Endothelial cell of umbilical vein (primary cell): Measurements from ENCODE around the gene KYNU. TPM values are rescaled to one million over a fixed set of nuclear protein-coding genes. Genes with fewer than 3 reads are reported as not detected.

Experiments used
- BruUV-seq: library from RNA; stranded (reverse); fragments of 400-500 nt; replicated peaks from 2 replicates; lab custom pipeline; 2021; lab: Mats Ljungman, UMichigan
- CTCF ChIA-PET: fragments of 300-600, 350-600 bp; sonication (Branson Sonifier 250); formaldehyde crosslinking; loops from one replicate; lab custom pipeline; 2021; ENCODE audit warnings: antibody characterized with exemption, inconsistent platforms; lab: Charles Lee
- POLR2A ChIA-PET: fragments of 300-600, 350-600 bp; sonication (Branson Sonifier 250); formaldehyde crosslinking; loops from one replicate; lab custom pipeline; 2021; ENCODE audit warnings: antibody characterized with exemption, inconsistent platforms; lab: Charles Lee
- DNase-seq: peaks from one replicate; pipeline ENCODE4 v3.0.0-alpha.2; 2011; ENCODE audit warnings: low read depth, low spot score
- FAIRE-seq: peaks from 2 replicates; lab custom pipeline; 2011; peaks lifted over from hg19 to GRCh38; lab: Jason Lieb, UNC
- H2AFZ ChIP-seq: 2 replicates; pipeline ENCODE4 v1.6.0; 2012; ENCODE audit warnings: low read depth, low read length, control low read depth, inconsistent platforms
- H3K27ac ChIP-seq: 2 replicates; pipeline ENCODE4 v1.5.1; 2011; ENCODE audit warnings: low read depth, mild to moderate bottlenecking, control low read depth, low read length, moderate library complexity; ENCODE audit not compliant: insufficient read depth
- H3K27me3 ChIP-seq, 2 experiments: 2 replicates each; pipeline versions ENCODE4 v1.6.0 to v1.6.1; 2011; ENCODE audit warnings: low read length in 2 of 2, mixed read lengths in 1 of 2; ENCODE audit not compliant: control insufficient read depth in 2 of 2, insufficient read depth in 2 of 2
- H3K36me3 ChIP-seq, 2 experiments: 2 replicates in 1 of 2; 3 replicates in 1 of 2; pipeline ENCODE4 v1.5.1; 2011; ENCODE audit warnings: low read length in 2 of 2, mild to moderate bottlenecking in 1 of 2, moderate library complexity in 1 of 2; ENCODE audit not compliant: control insufficient read depth in 2 of 2, insufficient read depth in 2 of 2; ENCODE audit errors: extremely low read depth in 1 of 2
- H3K4me1 ChIP-seq: 3 replicates; pipeline ENCODE4 v1.5.1; 2011; ENCODE audit warnings: mild to moderate bottlenecking, low read length; ENCODE audit not compliant: control insufficient read depth, insufficient read depth; ENCODE audit errors: extremely low read depth
- H3K4me2 ChIP-seq: 2 replicates; pipeline ENCODE4 v1.6.1; 2011; ENCODE audit warnings: low read length, control low read depth, mixed read lengths; ENCODE audit not compliant: insufficient read depth
- H3K4me3 ChIP-seq, 3 experiments: fragments of 200-600 bp in 1 of 3; sonication (generic), shearing (Covaris generic) in 1 of 3; replicated peaks in 1 of 3; 2 replicates each; pipeline ENCODE4 v1.5.1; 2011 to 2016; ENCODE audit warnings: control low read depth in 3 of 3, low read length in 3 of 3, mild to moderate bottlenecking in 2 of 3, inconsistent platforms in 1 of 3, low read depth in 1 of 3, moderate library complexity in 1 of 3; ENCODE audit not compliant: insufficient read depth in 1 of 3
- H3K79me2 ChIP-seq: 2 replicates; pipeline ENCODE4 v1.6.0; 2012; ENCODE audit warnings: low read length, inconsistent platforms; ENCODE audit not compliant: control insufficient read depth, insufficient read depth
- H3K9ac ChIP-seq: replicated peaks from 2 replicates; pipeline ENCODE3; 2011; ENCODE audit warnings: low read length, control low read depth; ENCODE audit not compliant: insufficient read depth; ENCODE audit errors: extremely low read depth
- H3K9me1 ChIP-seq: replicated peaks from 3 replicates; pipeline ENCODE4 v1.6.0; 2011; ENCODE audit warnings: mild to moderate bottlenecking, low read length; ENCODE audit not compliant: control insufficient read depth, insufficient read depth; ENCODE audit errors: extremely low read depth
- H3K9me3 ChIP-seq: replicated peaks from 2 replicates; pipeline ENCODE4 v1.5.1; 2012; ENCODE audit warnings: low read length, inconsistent platforms; ENCODE audit not compliant: control insufficient read depth, insufficient read depth
- H4K20me1 ChIP-seq: replicated peaks from 2 replicates; pipeline ENCODE3; 2011; ENCODE audit warnings: mild to moderate bottlenecking, low read length; ENCODE audit not compliant: control insufficient read depth, insufficient read depth; ENCODE audit errors: extremely low read depth
- CTCF ChIP-seq, 2 donors: IDR thresholded peaks; 1 replicate in 1 of 2; 2 replicates in 1 of 2; pipeline ENCODE4 v1.5.1; 2011; ENCODE audit warnings: low read length in 2 of 2, mild to moderate bottlenecking in 2 of 2, moderate library complexity in 2 of 2, control low read depth in 1 of 2, inconsistent platforms in 1 of 2, low read depth in 1 of 2; ENCODE audit not compliant: insufficient read depth in 1 of 2; ENCODE audit errors: extremely low read depth in 1 of 2
- EZH2 ChIP-seq: IDR thresholded peaks from 2 replicates; pipeline ENCODE4 v1.6.1; 2012; ENCODE audit warnings: borderline replicate concordance, low read depth, mild to moderate bottlenecking, moderate library complexity, low read length, inconsistent platforms; ENCODE audit not compliant: severe bottlenecking
- FOS ChIP-seq: IDR thresholded peaks from 2 replicates; pipeline ENCODE4 v1.6.1; 2011; ENCODE audit warnings: mild to moderate bottlenecking, low read length, moderate library complexity, borderline replicate concordance; ENCODE audit not compliant: insufficient read depth
- GATA2 ChIP-seq: IDR thresholded peaks from 2 replicates; pipeline ENCODE4 v1.7.0; 2011; ENCODE audit warnings: low read depth, mild to moderate bottlenecking, moderate library complexity, mixed read lengths, low read length; ENCODE audit not compliant: insufficient read length, insufficient read depth
- JUN ChIP-seq: IDR thresholded peaks from 2 replicates; pipeline ENCODE4 v1.6.1; 2011; ENCODE audit warnings: borderline replicate concordance, low read depth; ENCODE audit not compliant: insufficient read length, insufficient read depth
- MAX ChIP-seq: IDR thresholded peaks from 2 replicates; pipeline ENCODE4 v1.6.1; 2011; ENCODE audit not compliant: insufficient read depth, insufficient read length
- MYC ChIP-seq: IDR thresholded peaks from one replicate; pipeline ENCODE4 v1.6.1; 2011; ENCODE audit warnings: mild to moderate bottlenecking, low read depth, low read length
- POLR2A ChIP-seq: IDR thresholded peaks from 2 replicates; pipeline ENCODE4 v1.6.1; 2012; ENCODE audit warnings: low read depth, mild to moderate bottlenecking, control low read depth, low read length
- POLR2AphosphoS5 ChIP-seq: IDR thresholded peaks from 2 replicates; pipeline ENCODE4 v1.6.1; 2012; ENCODE audit warnings: low read depth, mild to moderate bottlenecking, control low read depth, low read length, moderate library complexity; ENCODE audit not compliant: insufficient read depth
- dilution Hi-C: fragments of 300-500 bp; cut with MboI; formaldehyde crosslinking; loops from one replicate; pipeline ENCODE4 v1.15.0; 2019; ENCODE audit warnings: low sequenced_read_pairs; ENCODE audit not compliant: extremely low pct_ligation_motif_present
- intact Hi-C: fragments of 100-400 bp; cut with micrococcal nuclease; formaldehyde crosslinking; loops from one replicate; pipeline ENCODE4 v1.10.0; 2022
- polyA plus RNA-seq, 4 experiments: library from polyadenylated mRNA; depleted of rRNA in 3 of 4; stranded (reverse) in 3 of 4; unstranded in 1 of 4; fragments of >200 nt; gene quantifications; 2 replicates each; pipeline versions ENCODE4 v1.2.1 to v1.2.3, GENCODE V29; 2011 to 2012; ENCODE audit warnings: missing spikeins in 1 of 4
- total RNA-seq: library from RNA; stranded (reverse); gene quantifications from 2 replicates; pipeline ENCODE4 v1.2.3, GENCODE V29; 2021

KYNU gene
- total and polyA plus RNA-seq, 2 donors (not counting 3 experiments of a cell fraction or from before 2014, with no cell fraction given) = 0.04 TPM; not detected in 1

DNA sequence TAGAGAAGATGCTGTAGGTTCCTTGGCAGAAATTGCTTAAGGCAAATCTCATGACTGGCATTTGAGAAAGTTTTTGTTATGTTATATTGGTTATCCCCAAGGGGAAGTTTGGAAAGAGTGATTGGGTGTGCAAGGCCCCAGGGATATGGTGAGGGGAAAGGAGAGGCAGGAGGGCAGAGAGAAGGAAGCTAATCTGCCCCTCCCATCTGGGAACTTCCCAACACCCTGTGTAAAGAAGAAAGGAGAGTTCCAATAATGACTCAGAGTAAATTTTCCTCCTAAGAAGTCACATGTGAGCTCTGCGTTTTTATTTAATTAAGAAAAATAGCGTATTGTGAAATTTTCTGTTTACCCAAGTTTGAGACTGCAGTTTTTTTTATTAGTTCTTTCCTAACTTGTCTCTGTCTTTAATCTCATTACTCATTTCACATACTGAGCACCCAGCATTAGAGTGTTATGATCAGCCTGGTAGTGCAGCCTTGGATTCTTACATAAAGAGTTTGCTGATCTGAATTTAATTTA is 3.1 kb upstream of the KYNU start:
- ChIA-PET CTCF (interaction anchor here (0.6 to 4.2 kb wide), 6 partner anchors 11 to 191 kb away, joined by 3 to 38 read pairs (median 4); no protein-coding TSS in a partner anchor), POLR2A (interaction anchor here (1.1 kb wide), 1 partner anchor 31 kb away, joined by 3 read pairs; no protein-coding TSS in a partner anchor)
- H3K27me3 ChIP-seq = no peaks in the 10 kb centered on the region
- intact Hi-C loops = no loop called here
- peak overlapping the region; percentile 58 for H2AFZ ChIP-seq
- no peaks in the 10 kb centered on the region for H3K9me3 ChIP-seq
- peak overlapping the region; percentile 48 for H3K9ac ChIP-seq
- TF ChIP-seq MYC (no peak), GATA2 (peak; percentile 67), JUN (no peak), POLR2AphosphoS5 (peak; percentile 30)
- no peaks in the 10 kb centered on the region for H3K36me3 ChIP-seq
- no peaks in the 10 kb centered on the region for H3K79me2 ChIP-seq
- no TSS peak for BruUV-seq
- H3K4me1 ChIP-seq = peaks cover 23% of the 10 kb centered on the region
- no peak overlapping the region for H3K4me3 ChIP-seq
- peak; percentile 53 for FAIRE-seq
- H4K20me1 ChIP-seq = no peaks in the 10 kb centered on the region
- DNase-seq = peak; percentile 87
- no peaks in the 10 kb centered on the region for H3K9me1 ChIP-seq
- peak overlapping the region; percentile 86 for H3K27ac ChIP-seq
- H3K4me2 ChIP-seq = peak overlapping the region; percentile 27
- dilution Hi-C loops = no loop called here

DNA sequence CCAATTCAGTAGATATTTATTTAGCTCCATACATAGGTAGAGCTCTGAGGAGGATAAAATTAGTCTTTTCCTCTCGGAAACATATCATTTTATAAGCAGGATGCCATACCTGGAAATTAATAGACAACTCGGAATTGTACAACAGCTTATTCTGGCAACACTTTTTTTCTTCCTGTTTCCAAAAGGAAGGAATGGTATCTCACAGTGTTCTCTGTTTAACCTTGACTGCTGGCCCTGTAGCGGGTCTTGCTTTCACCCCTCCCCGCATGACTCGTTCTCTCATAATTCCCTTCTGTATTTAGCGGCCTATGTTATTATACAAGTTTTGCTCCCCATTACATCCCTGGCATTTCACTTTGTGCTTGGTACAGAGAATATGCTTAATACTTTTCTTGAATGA is 2.5 kb upstream of the KYNU start:
- no peak overlapping the region for H3K9ac ChIP-seq
- FAIRE-seq (no peak), DNase-seq (no peak)
- H3K27ac ChIP-seq = peak overlapping the region; percentile 86
- H4K20me1 ChIP-seq = no peaks in the 10 kb centered on the region
- H3K4me3 ChIP-seq = no peak overlapping the region
- H3K9me3 ChIP-seq = no peaks in the 10 kb centered on the region
- TF ChIP-seq CTCF (IDR thresholded peaks at IDR 0.05; ENCODE audit: extremely low read depth in 1 of 2, insufficient read depth in 1 of 2, low read depth in 1 of 2, low read length in 2 of 2) (no peak), MYC (no peak), JUN (no peak), POLR2A (no peak), EZH2 (no peak), FOS (no peak), POLR2AphosphoS5 (no peak), MAX (no peak), GATA2 (no peak)
- peaks cover 23% of the 10 kb centered on the region for H3K4me1 ChIP-seq
- H2AFZ ChIP-seq = no peak overlapping the region
- H3K9me1 ChIP-seq = no peaks in the 10 kb centered on the region
- no TSS peak for BruUV-seq
- no peaks in the 10 kb centered on the region for H3K27me3 ChIP-seq
- no peak overlapping the region for H3K4me2 ChIP-seq
- ChIA-PET POLR2A (interaction anchor here (1.1 kb wide), 1 partner anchor 31 kb away, joined by 3 read pairs; no protein-coding TSS in a partner anchor), CTCF (interaction anchor here (1.0 to 4.2 kb wide), 5 partner anchors 11 to 192 kb away, joined by 3 to 38 read pairs (median 4); no protein-coding TSS in a partner anchor)
- no peaks in the 10 kb centered on the region for H3K36me3 ChIP-seq
- intact Hi-C loops = no loop called here
- H3K79me2 ChIP-seq = no peaks in the 10 kb centered on the region
- dilution Hi-C loops = no loop called here
